ENCODE results near the gene PMPCA. TPM values are rescaled to one million over a fixed set of nuclear protein-coding genes. Genes with fewer than 3 reads are reported as not detected.

PMPCA gene
- total and polyA plus RNA-seq, 2 of the 13 experiments (the other 11 are each of a cell fraction or from before 2014, with no cell fraction given), result 70.2 to 88.4 TPM

DNA sequence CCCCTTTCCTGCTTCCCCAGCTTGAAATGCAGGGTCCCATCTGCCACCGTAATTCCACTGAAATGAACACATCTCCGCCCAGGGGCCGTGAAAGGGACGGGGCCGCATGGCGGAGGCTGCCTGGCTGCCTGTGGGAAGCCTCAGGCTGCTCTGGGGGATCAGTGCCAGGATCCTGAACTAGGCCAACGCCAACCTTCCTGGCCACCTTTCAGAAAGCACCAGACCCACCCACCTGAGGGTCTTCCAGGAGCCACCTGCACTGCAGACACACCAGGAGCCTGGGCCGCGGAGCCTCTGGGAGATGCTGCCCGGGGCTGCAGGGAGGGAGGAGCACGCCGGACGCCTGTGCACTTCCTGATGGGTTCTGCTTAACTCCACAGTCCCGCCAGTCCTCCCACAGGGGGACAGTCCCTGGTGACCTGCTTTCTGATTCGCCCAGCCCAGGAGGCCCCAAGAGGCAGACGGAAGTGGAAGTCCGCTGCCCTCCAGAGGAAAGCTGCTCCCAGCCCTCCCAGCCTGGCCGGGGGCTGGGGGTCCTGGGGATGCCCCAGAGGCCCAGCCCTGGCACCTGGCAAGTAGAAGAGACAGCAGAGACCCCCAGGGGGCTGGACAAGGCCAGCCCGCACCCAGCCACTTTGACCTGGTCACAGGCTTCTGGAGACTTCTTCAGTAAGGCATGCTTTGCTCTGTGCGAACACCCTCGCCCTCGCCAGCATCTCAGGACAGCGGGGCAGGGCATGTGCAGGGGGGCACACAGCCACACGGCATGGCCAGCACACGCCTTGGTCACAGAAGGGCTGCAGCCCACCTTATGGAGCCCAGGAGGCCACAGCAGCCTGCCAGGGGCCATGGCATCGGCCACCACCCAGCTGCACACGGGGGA, 36.9 kb upstream of the PMPCA start, which contains the start of gene CARD9 (continued):
- TF ChIP-seq ZFP36 (IDR thresholded peaks at IDR 0.05; ENCODE audit: borderline replicate concordance, low read depth, low read length, partially characterized antibody) (no peak), FOXA3 (CRISPR knock-in tag; IDR thresholded peaks at IDR 0.05) (no peak), ELF1 (CRISPR knock-in tag; IDR thresholded peaks at IDR 0.05) (peak; percentile 76), SAFB2 (CRISPR knock-in tag; IDR thresholded peaks at IDR 0.05; ENCODE audit: borderline replicate concordance, low read depth) (no peak), ZNF558 (CRISPR knock-in tag; IDR thresholded peaks at IDR 0.05; ENCODE audit: borderline replicate concordance) (no peak), SMARCC2 (IDR thresholded peaks at IDR 0.05) (no peak), ZNF326 (CRISPR knock-in tag; IDR thresholded peaks at IDR 0.05; ENCODE audit: borderline replicate concordance) (no peak), NFE2 (CRISPR knock-in tag; IDR thresholded peaks at IDR 0.05) (no peak), YEATS4 (CRISPR knock-in tag; IDR thresholded peaks at IDR 0.05; ENCODE audit: borderline replicate concordance) (peak; percentile 24)
- TF ChIP-seq, protein P1, sequence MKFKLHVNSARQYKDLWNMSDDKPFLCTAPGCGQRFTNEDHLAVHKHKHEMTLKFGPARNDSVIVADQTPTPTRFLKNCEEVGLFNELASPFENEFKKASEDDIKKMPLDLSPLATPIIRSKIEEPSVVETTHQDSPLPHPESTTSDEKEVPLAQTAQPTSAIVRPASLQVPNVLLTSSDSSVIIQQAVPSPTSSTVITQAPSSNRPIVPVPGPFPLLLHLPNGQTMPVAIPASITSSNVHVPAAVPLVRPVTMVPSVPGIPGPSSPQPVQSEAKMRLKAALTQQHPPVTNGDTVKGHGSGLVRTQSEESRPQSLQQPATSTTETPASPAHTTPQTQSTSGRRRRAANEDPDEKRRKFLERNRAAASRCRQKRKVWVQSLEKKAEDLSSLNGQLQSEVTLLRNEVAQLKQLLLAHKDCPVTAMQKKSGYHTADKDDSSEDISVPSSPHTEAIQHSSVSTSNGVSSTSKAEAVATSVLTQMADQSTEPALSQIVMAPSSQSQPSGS (CRISPR knock-in tag; IDR thresholded peaks at IDR 0.05), result no peak
- TF ChIP-seq, protein P2, sequence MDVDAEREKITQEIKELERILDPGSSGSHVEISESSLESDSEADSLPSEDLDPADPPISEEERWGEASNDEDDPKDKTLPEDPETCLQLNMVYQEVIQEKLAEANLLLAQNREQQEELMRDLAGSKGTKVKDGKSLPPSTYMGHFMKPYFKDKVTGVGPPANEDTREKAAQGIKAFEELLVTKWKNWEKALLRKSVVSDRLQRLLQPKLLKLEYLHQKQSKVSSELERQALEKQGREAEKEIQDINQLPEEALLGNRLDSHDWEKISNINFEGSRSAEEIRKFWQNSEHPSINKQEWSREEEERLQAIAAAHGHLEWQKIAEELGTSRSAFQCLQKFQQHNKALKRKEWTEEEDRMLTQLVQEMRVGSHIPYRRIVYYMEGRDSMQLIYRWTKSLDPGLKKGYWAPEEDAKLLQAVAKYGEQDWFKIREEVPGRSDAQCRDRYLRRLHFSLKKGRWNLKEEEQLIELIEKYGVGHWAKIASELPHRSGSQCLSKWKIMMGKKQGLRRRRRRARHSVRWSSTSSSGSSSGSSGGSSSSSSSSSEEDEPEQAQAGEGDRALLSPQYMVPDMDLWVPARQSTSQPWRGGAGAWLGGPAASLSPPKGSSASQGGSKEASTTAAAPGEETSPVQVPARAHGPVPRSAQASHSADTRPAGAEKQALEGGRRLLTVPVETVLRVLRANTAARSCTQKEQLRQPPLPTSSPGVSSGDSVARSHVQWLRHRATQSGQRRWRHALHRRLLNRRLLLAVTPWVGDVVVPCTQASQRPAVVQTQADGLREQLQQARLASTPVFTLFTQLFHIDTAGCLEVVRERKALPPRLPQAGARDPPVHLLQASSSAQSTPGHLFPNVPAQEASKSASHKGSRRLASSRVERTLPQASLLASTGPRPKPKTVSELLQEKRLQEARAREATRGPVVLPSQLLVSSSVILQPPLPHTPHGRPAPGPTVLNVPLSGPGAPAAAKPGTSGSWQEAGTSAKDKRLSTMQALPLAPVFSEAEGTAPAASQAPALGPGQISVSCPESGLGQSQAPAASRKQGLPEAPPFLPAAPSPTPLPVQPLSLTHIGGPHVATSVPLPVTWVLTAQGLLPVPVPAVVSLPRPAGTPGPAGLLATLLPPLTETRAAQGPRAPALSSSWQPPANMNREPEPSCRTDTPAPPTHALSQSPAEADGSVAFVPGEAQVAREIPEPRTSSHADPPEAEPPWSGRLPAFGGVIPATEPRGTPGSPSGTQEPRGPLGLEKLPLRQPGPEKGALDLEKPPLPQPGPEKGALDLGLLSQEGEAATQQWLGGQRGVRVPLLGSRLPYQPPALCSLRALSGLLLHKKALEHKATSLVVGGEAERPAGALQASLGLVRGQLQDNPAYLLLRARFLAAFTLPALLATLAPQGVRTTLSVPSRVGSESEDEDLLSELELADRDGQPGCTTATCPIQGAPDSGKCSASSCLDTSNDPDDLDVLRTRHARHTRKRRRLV (CRISPR knock-in tag; IDR thresholded peaks at IDR 0.05), result 0 out of 2 replicates have a peak, but pooled peaks have one; percentile 35
- TF ChIP-seq, protein P3, sequence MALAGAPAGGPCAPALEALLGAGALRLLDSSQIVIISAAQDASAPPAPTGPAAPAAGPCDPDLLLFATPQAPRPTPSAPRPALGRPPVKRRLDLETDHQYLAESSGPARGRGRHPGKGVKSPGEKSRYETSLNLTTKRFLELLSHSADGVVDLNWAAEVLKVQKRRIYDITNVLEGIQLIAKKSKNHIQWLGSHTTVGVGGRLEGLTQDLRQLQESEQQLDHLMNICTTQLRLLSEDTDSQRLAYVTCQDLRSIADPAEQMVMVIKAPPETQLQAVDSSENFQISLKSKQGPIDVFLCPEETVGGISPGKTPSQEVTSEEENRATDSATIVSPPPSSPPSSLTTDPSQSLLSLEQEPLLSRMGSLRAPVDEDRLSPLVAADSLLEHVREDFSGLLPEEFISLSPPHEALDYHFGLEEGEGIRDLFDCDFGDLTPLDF (CRISPR knock-in tag; IDR thresholded peaks at IDR 0.05), result no peak
- TF ChIP-seq, protein P4, sequence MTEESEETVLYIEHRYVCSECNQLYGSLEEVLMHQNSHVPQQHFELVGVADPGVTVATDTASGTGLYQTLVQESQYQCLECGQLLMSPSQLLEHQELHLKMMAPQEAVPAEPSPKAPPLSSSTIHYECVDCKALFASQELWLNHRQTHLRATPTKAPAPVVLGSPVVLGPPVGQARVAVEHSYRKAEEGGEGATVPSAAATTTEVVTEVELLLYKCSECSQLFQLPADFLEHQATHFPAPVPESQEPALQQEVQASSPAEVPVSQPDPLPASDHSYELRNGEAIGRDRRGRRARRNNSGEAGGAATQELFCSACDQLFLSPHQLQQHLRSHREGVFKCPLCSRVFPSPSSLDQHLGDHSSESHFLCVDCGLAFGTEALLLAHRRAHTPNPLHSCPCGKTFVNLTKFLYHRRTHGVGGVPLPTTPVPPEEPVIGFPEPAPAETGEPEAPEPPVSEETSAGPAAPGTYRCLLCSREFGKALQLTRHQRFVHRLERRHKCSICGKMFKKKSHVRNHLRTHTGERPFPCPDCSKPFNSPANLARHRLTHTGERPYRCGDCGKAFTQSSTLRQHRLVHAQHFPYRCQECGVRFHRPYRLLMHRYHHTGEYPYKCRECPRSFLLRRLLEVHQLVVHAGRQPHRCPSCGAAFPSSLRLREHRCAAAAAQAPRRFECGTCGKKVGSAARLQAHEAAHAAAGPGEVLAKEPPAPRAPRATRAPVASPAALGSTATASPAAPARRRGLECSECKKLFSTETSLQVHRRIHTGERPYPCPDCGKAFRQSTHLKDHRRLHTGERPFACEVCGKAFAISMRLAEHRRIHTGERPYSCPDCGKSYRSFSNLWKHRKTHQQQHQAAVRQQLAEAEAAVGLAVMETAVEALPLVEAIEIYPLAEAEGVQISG (CRISPR knock-in tag; IDR thresholded peaks at IDR 0.05), result peak; percentile 67; the same call in 1 of the 2 replicates

Measured in HepG2 (cell line).